Measurements from ENCODE around the gene SLC22A2.

Gene SLC22A2

GRCh38 chr6:160170018-160170680, 88.5 kb downstream of the SLC22A2 start:
- no peak for DNase-seq

- no peak for DNase-seq
Observed at GRCh38 chr6:160167604-160168399, 90.8 kb downstream of the SLC22A2 start.

All from anterior cingulate cortex (tissue), 58 donors.